Sigmoid colon (tissue), 7 donors: ENCODE results near the gene CHTF18. TPM values are rescaled to one million over a fixed set of nuclear protein-coding genes. Genes with fewer than 3 reads are reported as not detected.

Experiments
- DNase-seq: peaks from one replicate; pipeline ENCODE4 v3.0.0-alpha.2; 2019
- H3K27ac ChIP-seq, 4 donors: fragments of 200-600 bp; sonication (generic); one replicate each; pipeline ENCODE4 v1.5.1; 2016 to 2019; ENCODE audit warnings: mild to moderate bottlenecking in 1 of 4
- H3K27me3 ChIP-seq, 3 donors: fragments of 200-600 bp; sonication (generic); one replicate each; pipeline ENCODE4 v1.5.1; 2019; ENCODE audit warnings: mild to moderate bottlenecking in 1 of 3
- H3K36me3 ChIP-seq, 4 donors: fragments of 200-600 bp; sonication (generic); one replicate each; pipeline ENCODE4 v1.5.1; 2016 to 2019
- H3K4me1 ChIP-seq, 4 donors: fragments of 200-600 bp; sonication (generic); one replicate each; pipeline ENCODE4 v1.5.1; 2017 to 2019
- H3K4me3 ChIP-seq, 4 donors: fragments of 200-600 bp; sonication (generic); one replicate each; pipeline ENCODE4 v1.5.1; 2017 to 2019; ENCODE audit warnings: mild to moderate bottlenecking in 2 of 4, moderate library complexity in 1 of 4
- H3K9me3 ChIP-seq, 4 donors: fragments of 200-600 bp in 3 of 4; sonication (generic) in 3 of 4; one replicate each; pipeline versions ENCODE4 v1.5.1 to v1.6.1; 2013 to 2019
- EP300 ChIP-seq, 4 donors: sonication (generic); formaldehyde crosslinking; IDR thresholded peaks; one replicate each; pipeline ENCODE4 v1.6.1; 2017; ENCODE audit warnings: antibody characterized with exemption in 4 of 4
- POLR2A ChIP-seq, 2 donors: fragments of 450-650 bp; IDR thresholded peaks; one replicate each; pipeline ENCODE4 v1.6.1; 2016; ENCODE audit warnings: antibody characterized with exemption in 2 of 2, mild to moderate bottlenecking in 2 of 2, moderate library complexity in 2 of 2
- POLR2AphosphoS5 ChIP-seq, 4 donors: sonication (generic); formaldehyde crosslinking; IDR thresholded peaks; one replicate each; pipeline ENCODE4 v1.6.1; 2017; ENCODE audit warnings: antibody characterized with exemption in 4 of 4
- WGBS, 2 donors: extraction: QIAGEN DNeasy Blood & Tissue Kit; methylation state at CpG; one replicate each; pipeline ENCODE4 v1.1.7; 2013; 5-methylcytosine and 5-hydroxymethylcytosine counted together
- intact Hi-C: fragments of 100-400 bp; cut with DNase I; formaldehyde crosslinking; loops from one replicate; pipeline ENCODE4 v1.15.1; 2023
- polyA plus RNA-seq, 3 donors: library from polyadenylated mRNA; stranded (reverse); fragments of 200-250 nt; gene quantifications; one replicate each; pipeline ENCODE4 v1.2.3, GENCODE V29; 2013
- total RNA-seq, 4 donors: library from RNA; depleted of rRNA; stranded (reverse); fragments of >200 nt; gene quantifications; one replicate each; pipeline ENCODE4 v1.1.0, GENCODE V29; 2016
- TF ChIP-seq, protein P1 (sequence below), 4 experiments: fragments of 450-650 bp in 3 of 4; fragments of 200-600 bp in 1 of 4; IDR thresholded peaks; one replicate each; pipeline ENCODE4 v1.5.1; 2016 to 2019; ENCODE audit warnings: antibody characterized with exemption in 4 of 4, mild to moderate bottlenecking in 3 of 4, moderate library complexity in 2 of 4
- donor health status: healthy with polysubstance abuse.
- donor health status: Bipolar disorder and iron deficiency.
- donor health status: healthy.

CHTF18 gene
- total and polyA plus RNA-seq, 7 donors, result 1.8 to 29.2 (median 5.0) TPM

- H3K27ac ChIP-seq, result no peak overlapping the region
- no peak for TF ChIP-seq POLR2A (IDR thresholded peaks at IDR 0.05)
- TF ChIP-seq, protein P1, sequence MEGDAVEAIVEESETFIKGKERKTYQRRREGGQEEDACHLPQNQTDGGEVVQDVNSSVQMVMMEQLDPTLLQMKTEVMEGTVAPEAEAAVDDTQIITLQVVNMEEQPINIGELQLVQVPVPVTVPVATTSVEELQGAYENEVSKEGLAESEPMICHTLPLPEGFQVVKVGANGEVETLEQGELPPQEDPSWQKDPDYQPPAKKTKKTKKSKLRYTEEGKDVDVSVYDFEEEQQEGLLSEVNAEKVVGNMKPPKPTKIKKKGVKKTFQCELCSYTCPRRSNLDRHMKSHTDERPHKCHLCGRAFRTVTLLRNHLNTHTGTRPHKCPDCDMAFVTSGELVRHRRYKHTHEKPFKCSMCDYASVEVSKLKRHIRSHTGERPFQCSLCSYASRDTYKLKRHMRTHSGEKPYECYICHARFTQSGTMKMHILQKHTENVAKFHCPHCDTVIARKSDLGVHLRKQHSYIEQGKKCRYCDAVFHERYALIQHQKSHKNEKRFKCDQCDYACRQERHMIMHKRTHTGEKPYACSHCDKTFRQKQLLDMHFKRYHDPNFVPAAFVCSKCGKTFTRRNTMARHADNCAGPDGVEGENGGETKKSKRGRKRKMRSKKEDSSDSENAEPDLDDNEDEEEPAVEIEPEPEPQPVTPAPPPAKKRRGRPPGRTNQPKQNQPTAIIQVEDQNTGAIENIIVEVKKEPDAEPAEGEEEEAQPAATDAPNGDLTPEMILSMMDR (IDR thresholded peaks at IDR 0.05), result no peak
- no peak for TF ChIP-seq POLR2AphosphoS5 (IDR thresholded peaks at IDR 0.05)
- no peak for TF ChIP-seq EP300 (IDR thresholded peaks at IDR 0.05)
- H3K27me3 ChIP-seq, result peaks cover 0 to 74% (median 50%) of the 10 kb centered on the region in 3 donors
- H3K36me3 ChIP-seq, result no peaks in the 10 kb centered on the region
- H3K4me1 ChIP-seq, result peaks cover 0 to under 1% (median 0%) of the 10 kb centered on the region in 4 donors
- no peak overlapping the region for H3K4me3 ChIP-seq
- intact Hi-C loops, result no loop called here
- 69 to 82% methylated on average over 11 of the region's 11 CpGs for WGBS, 2 donors
- no peak for DNase-seq
- no peaks in the 10 kb centered on the region for H3K9me3 ChIP-seq
These were observed 10.0 kb upstream of the CHTF18 start for GRCh38 chr16:778447-778846.

GRCh38 chr16:778909-779527, 9.4 kb upstream of the CHTF18 start:
- peaks cover 0 to 6% (median 2%) of the 10 kb centered on the region in 4 donors for H3K4me1 ChIP-seq
- no peak overlapping the region for H3K4me3 ChIP-seq
- DNase-seq, result no peak
- no peaks in the 10 kb centered on the region for H3K9me3 ChIP-seq
- H3K27ac ChIP-seq, result no peak overlapping the region
- intact Hi-C loops, result no loop called here
- TF ChIP-seq, protein P1 (IDR thresholded peaks at IDR 0.05), result no peak
- TF ChIP-seq POLR2AphosphoS5 (IDR thresholded peaks at IDR 0.05) (no peak), POLR2A (IDR thresholded peaks at IDR 0.05) (no peak), EP300 (IDR thresholded peaks at IDR 0.05) (no peak)
- peaks cover 0 to 74% (median 50%) of the 10 kb centered on the region in 3 donors for H3K27me3 ChIP-seq
- 75 to 88% methylated on average over 6 of the region's 6 CpGs for WGBS, 2 donors
- no peaks in the 10 kb centered on the region for H3K36me3 ChIP-seq

DNA sequence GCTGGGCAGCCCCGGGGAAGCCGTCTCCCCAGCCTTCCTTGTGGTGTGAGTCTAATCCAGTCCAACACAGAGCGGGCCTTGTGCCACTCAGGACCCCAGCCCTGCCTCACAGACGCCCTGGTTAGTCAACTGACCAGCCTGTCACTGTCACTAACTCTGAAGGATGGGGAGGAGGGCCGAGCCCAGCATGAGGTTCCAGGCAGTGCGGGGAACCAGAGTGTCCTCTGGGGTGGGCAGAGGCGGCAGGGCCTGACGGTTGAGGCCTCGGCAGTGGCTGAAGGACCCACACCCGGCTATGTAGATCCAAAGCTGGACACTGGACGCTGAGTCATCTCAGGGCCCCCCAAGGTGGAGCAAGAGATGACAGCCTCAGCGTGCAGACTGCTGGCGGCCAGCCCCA, 8.9 kb upstream of the CHTF18 start:
- no peak for TF ChIP-seq POLR2A (IDR thresholded peaks at IDR 0.05)
- TF ChIP-seq POLR2AphosphoS5 (IDR thresholded peaks at IDR 0.05), result no peak
- TF ChIP-seq, protein P1 (IDR thresholded peaks at IDR 0.05), result no peak
- no peak for TF ChIP-seq EP300 (IDR thresholded peaks at IDR 0.05)
- WGBS, 2 donors, result 71 to 76% methylated on average over 13 of the region's 13 CpGs
- Histone ChIP-seq H3K36me3 (no peaks in the 10 kb centered on the region), H3K27ac (no peak overlapping the region), H3K4me3 (no peak overlapping the region), H3K9me3 (no peaks in the 10 kb centered on the region), H3K27me3 (peaks cover 0 to 72% (median 50%) of the 10 kb centered on the region in 3 donors), H3K4me1 (peaks cover 0 to 7% (median 2%) of the 10 kb centered on the region in 4 donors)
- no peak for DNase-seq
- intact Hi-C loops, result no loop called here

GRCh38 chr16:780296-780695, 8.1 kb upstream of the CHTF18 start:
- Histone ChIP-seq H3K4me1 (peaks cover 0 to 7% (median 2%) of the 10 kb centered on the region in 4 donors), H3K27ac (no peak overlapping the region), H3K27me3 (peaks cover 0 to 64% (median 50%) of the 10 kb centered on the region in 3 donors), H3K4me3 (no peak overlapping the region), H3K36me3 (no peaks in the 10 kb centered on the region), H3K9me3 (no peaks in the 10 kb centered on the region)
- intact Hi-C loops, result no loop called here
- WGBS, 2 donors, result 89 to 91% methylated on average over 16 of the region's 16 CpGs
- TF ChIP-seq POLR2A (IDR thresholded peaks at IDR 0.05) (no peak), EP300 (IDR thresholded peaks at IDR 0.05) (no peak), POLR2AphosphoS5 (IDR thresholded peaks at IDR 0.05) (no peak)
- TF ChIP-seq, protein P1 (IDR thresholded peaks at IDR 0.05), result no peak
- DNase-seq, result no peak
